GM12873 (cell line): ENCODE measurements around the gene SETD1B.

Source experiments
- CTCF ChIP-seq: IDR thresholded peaks from 2 replicates; pipeline ENCODE4 v1.5.1; 2012; ENCODE audit warnings: low read depth, mild to moderate bottlenecking, moderate library complexity, low read length, control low read depth; ENCODE audit not compliant: insufficient read depth; ENCODE audit errors: missing control alignments

SETD1B gene

DNA sequence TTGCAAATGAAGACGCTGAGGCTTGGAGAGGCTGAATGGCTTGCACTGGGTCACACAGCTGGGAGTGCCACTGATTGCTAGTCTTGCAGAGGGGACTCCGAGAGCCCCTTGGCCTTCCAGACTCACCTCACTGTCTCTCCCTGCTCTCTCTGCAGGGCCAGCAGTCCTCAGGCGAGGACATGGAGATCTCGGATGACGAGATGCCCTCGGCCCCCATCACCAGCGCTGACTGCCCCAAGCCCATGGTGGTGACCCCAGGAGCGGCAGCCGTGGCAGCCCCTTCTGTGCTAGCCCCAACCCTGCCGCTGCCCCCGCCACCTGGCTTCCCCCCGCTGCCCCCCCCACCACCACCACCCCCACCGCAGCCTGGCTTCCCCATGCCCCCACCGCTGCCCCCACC, 10.1 kb downstream of the SETD1B start:
- TF ChIP-seq CTCF, result no peak

- no peak for TF ChIP-seq CTCF
These were observed 10.8 kb downstream of the SETD1B start for GRCh38 chr12:121814429-121815119.

- TF ChIP-seq CTCF, result no peak
These were observed 11.5 kb downstream of the SETD1B start for GRCh38 chr12:121815263-121815662.

DNA sequence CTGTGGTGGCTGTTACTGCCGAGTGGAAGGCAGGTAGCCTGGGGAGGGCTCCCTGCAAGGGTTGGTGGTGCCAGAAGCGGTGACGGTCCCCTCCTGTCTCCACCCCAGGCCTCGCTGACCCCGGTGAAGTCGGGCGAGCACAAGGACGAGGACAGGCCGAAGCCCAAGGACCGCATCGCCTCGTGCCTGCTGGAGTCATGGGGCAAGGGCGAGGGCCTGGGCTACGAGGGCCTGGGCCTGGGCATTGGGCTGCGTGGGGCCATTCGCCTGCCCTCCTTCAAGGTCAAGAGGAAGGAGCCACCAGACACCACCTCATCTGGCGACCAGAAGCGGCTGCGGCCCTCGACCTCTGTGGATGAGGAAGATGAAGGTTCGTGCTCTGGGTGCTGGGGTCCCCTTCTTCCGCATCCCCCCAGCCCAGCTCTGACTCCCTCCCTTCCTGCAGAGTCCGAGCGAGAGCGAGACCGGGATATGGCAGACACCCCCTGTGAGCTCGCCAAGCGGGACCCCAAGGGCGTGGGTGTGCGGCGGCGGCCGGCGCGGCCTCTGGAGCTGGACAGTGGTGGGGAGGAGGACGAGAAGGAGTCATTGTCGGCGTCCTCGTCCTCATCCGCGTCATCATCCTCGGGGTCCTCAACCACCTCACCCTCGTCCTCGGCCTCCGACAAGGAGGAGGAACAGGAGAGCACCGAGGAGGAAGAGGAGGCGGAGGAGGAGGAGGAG, 13.3 kb downstream of the SETD1B start:
- TF ChIP-seq CTCF, result no peak

DNA sequence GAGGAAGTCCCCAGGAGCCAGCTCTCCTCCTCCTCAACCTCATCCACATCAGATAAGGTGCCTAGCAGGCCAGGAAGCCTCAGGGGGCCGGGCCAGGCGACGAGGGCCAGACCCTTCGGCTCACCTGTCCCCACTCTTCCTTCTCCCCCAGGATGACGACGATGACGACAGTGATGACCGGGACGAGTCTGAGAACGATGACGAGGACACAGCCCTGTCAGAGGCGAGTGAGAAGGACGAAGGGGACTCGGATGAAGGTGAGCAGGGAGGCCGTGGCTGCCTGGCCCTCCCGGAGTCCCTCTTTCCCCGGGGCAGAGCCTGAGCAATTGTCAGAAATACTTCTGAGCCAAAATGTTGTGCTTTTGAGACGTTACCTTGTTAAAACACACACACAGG, 13.8 kb downstream of the SETD1B start:
- TF ChIP-seq CTCF, result no peak

GRCh38 chr12:121819212-121819949, 15.6 kb downstream of the SETD1B start:
- TF ChIP-seq CTCF, result no peak

DNA sequence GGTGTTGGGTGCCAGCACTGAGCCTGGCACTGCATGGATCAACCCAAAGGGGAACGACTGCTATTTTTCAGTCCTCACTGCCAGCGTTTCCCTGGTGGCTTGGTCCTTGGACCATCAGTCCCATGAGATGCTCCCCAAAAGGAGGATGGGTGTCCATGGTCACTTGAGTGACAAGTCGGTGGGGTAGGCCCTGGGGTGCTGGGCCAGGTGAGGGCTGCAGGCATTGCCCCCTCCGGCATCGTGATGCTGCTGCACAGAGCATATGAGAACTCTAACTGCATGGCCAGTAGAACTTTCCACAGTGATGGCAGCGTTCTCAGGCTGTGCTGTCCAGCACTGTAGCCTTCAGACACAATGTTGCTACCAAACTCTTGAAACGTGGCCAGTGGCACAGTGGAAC, 16.2 kb downstream of the SETD1B start:
- no peak for TF ChIP-seq CTCF
